K562 (cell line): ENCODE measurements around the gene DENND6A. TPM values are rescaled to one million over a fixed set of nuclear protein-coding genes. Genes with fewer than 3 reads are reported as not detected.

Source experiments
- CREBBP ChIP-seq: IDR thresholded peaks from one replicate; pipeline ENCODE4 v1.6.1; 2012; ENCODE audit warnings: low read depth, mild to moderate bottlenecking, control low read depth, inconsistent platforms, low read length
- FOXK2 ChIP-seq, 2 experiments: fragments of 450-650 bp; IDR thresholded peaks in 1 of 2; conservative IDR thresholded peaks in 1 of 2; 2 replicates each; pipeline ENCODE4 v1.6.1; 2016; ENCODE audit warnings: low read depth in 2 of 2, mild to moderate bottlenecking in 1 of 2
- RBM34 ChIP-seq: fragments of 200-400 bp; formaldehyde crosslinking; IDR thresholded peaks from 2 replicates; pipeline ENCODE4 v1.6.1; 2018; ENCODE audit warnings: low read length, borderline replicate concordance; ENCODE audit not compliant: insufficient read depth
- SIRT6 ChIP-seq: IDR thresholded peaks from one replicate; pipeline ENCODE4 v1.6.1; 2012; ENCODE audit warnings: low read depth, mild to moderate bottlenecking, control low read depth, inconsistent platforms, low read length, moderate library complexity
- ZNF124 ChIP-seq: sonication (generic); formaldehyde crosslinking; IDR thresholded peaks from 2 replicates; pipeline ENCODE4 v1.8.1; 2022; ENCODE audit warnings: missing genetic modification reagents
- polyA plus RNA-seq, 8 experiments: library from polyadenylated mRNA; depleted of rRNA in 4 of 8; stranded (reverse) in 5 of 8; unstranded in 3 of 8; fragments of >200 nt; fragmentation: Nextera tagmentation in 2 of 8; fragmentation: Illumina TruSeq in 1 of 8; extraction: Ambion mirVana in 2 of 8; extraction: Trizol in 1 of 8; gene quantifications; 2 replicates each; pipeline versions ENCODE4 v1.2.1 to v1.2.3, GENCODE V29; 2011 to 2014; ENCODE audit warnings: inconsistent platforms in 1 of 8, missing spikeins in 1 of 8
- total RNA-seq, 7 experiments: library from RNA; depleted of rRNA in 6 of 7; stranded (reverse); fragments of >200 nt in 6 of 7; fragmentation: Illumina TruSeq in 2 of 7; extraction: Trizol in 2 of 7; gene quantifications; 2 replicates each; pipeline versions ENCODE4 v1.2.1 to v1.2.3, GENCODE V29; 2011 to 2021; ENCODE audit warnings: low replicate concordance in 1 of 7
- TF ChIP-seq, protein P1 (sequence below): fragments of 450-650 bp; IDR thresholded peaks from 2 replicates; pipeline ENCODE4 v1.6.1; 2016; ENCODE audit warnings: mild to moderate bottlenecking, moderate library complexity
- TF ChIP-seq, protein P2 (sequence below): sonication (generic); formaldehyde crosslinking; IDR thresholded peaks from 2 replicates; pipeline ENCODE4 v1.8.1; 2023; ENCODE audit warnings: mild to moderate bottlenecking, missing genetic modification reagents, moderate library complexity

The DENND6A gene
- total and polyA plus RNA-seq, 9 of the 15 experiments (the other 6 are each of a cell fraction or from before 2014, with no cell fraction given), result 1.5 to 12.7 (median 7.1) TPM

- TF ChIP-seq, protein P1, sequence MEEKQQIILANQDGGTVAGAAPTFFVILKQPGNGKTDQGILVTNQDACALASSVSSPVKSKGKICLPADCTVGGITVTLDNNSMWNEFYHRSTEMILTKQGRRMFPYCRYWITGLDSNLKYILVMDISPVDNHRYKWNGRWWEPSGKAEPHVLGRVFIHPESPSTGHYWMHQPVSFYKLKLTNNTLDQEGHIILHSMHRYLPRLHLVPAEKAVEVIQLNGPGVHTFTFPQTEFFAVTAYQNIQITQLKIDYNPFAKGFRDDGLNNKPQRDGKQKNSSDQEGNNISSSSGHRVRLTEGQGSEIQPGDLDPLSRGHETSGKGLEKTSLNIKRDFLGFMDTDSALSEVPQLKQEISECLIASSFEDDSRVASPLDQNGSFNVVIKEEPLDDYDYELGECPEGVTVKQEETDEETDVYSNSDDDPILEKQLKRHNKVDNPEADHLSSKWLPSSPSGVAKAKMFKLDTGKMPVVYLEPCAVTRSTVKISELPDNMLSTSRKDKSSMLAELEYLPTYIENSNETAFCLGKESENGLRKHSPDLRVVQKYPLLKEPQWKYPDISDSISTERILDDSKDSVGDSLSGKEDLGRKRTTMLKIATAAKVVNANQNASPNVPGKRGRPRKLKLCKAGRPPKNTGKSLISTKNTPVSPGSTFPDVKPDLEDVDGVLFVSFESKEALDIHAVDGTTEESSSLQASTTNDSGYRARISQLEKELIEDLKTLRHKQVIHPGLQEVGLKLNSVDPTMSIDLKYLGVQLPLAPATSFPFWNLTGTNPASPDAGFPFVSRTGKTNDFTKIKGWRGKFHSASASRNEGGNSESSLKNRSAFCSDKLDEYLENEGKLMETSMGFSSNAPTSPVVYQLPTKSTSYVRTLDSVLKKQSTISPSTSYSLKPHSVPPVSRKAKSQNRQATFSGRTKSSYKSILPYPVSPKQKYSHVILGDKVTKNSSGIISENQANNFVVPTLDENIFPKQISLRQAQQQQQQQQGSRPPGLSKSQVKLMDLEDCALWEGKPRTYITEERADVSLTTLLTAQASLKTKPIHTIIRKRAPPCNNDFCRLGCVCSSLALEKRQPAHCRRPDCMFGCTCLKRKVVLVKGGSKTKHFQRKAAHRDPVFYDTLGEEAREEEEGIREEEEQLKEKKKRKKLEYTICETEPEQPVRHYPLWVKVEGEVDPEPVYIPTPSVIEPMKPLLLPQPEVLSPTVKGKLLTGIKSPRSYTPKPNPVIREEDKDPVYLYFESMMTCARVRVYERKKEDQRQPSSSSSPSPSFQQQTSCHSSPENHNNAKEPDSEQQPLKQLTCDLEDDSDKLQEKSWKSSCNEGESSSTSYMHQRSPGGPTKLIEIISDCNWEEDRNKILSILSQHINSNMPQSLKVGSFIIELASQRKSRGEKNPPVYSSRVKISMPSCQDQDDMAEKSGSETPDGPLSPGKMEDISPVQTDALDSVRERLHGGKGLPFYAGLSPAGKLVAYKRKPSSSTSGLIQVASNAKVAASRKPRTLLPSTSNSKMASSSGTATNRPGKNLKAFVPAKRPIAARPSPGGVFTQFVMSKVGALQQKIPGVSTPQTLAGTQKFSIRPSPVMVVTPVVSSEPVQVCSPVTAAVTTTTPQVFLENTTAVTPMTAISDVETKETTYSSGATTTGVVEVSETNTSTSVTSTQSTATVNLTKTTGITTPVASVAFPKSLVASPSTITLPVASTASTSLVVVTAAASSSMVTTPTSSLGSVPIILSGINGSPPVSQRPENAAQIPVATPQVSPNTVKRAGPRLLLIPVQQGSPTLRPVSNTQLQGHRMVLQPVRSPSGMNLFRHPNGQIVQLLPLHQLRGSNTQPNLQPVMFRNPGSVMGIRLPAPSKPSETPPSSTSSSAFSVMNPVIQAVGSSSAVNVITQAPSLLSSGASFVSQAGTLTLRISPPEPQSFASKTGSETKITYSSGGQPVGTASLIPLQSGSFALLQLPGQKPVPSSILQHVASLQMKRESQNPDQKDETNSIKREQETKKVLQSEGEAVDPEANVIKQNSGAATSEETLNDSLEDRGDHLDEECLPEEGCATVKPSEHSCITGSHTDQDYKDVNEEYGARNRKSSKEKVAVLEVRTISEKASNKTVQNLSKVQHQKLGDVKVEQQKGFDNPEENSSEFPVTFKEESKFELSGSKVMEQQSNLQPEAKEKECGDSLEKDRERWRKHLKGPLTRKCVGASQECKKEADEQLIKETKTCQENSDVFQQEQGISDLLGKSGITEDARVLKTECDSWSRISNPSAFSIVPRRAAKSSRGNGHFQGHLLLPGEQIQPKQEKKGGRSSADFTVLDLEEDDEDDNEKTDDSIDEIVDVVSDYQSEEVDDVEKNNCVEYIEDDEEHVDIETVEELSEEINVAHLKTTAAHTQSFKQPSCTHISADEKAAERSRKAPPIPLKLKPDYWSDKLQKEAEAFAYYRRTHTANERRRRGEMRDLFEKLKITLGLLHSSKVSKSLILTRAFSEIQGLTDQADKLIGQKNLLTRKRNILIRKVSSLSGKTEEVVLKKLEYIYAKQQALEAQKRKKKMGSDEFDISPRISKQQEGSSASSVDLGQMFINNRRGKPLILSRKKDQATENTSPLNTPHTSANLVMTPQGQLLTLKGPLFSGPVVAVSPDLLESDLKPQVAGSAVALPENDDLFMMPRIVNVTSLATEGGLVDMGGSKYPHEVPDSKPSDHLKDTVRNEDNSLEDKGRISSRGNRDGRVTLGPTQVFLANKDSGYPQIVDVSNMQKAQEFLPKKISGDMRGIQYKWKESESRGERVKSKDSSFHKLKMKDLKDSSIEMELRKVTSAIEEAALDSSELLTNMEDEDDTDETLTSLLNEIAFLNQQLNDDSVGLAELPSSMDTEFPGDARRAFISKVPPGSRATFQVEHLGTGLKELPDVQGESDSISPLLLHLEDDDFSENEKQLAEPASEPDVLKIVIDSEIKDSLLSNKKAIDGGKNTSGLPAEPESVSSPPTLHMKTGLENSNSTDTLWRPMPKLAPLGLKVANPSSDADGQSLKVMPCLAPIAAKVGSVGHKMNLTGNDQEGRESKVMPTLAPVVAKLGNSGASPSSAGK, result no peak
- TF ChIP-seq ZNF124 (CRISPR knock-in tag), result no peak
- TF ChIP-seq, protein P2, sequence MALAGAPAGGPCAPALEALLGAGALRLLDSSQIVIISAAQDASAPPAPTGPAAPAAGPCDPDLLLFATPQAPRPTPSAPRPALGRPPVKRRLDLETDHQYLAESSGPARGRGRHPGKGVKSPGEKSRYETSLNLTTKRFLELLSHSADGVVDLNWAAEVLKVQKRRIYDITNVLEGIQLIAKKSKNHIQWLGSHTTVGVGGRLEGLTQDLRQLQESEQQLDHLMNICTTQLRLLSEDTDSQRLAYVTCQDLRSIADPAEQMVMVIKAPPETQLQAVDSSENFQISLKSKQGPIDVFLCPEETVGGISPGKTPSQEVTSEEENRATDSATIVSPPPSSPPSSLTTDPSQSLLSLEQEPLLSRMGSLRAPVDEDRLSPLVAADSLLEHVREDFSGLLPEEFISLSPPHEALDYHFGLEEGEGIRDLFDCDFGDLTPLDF (CRISPR knock-in tag), result no peak
- TF ChIP-seq SIRT6, result no peak
- no peak for TF ChIP-seq FOXK2 (conservative IDR thresholded peaks at IDR 0.05 in 1 of 2, IDR thresholded peaks at IDR 0.05 in 1 of 2; ENCODE audit: low read depth in 2 of 2)
- no peak for TF ChIP-seq CREBBP
- TF ChIP-seq RBM34, result no peak
Measured at GRCh38 chr3:57699591-57699990, 6.7 kb upstream of the DENND6A start (continued).
